CD4-positive, alpha-beta T cell (primary cell): ENCODE measurements around the gene MYO1D. TPM values are rescaled to one million over a fixed set of nuclear protein-coding genes. Genes with fewer than 3 reads are reported as not detected.

Experiments used
- ATAC-seq: fragments of 200-7000 bp; cut with Tn5 transposase; one replicate; pipeline ENCODE4 v1.10.0; 2022; ENCODE audit warnings: mild to moderate bottlenecking; ENCODE audit not compliant: poor library complexity
- CTCF ChIA-PET: fragments of 350-600 bp; sonication (Branson Sonifier 250); formaldehyde crosslinking; loops from one replicate; lab custom pipeline; 2021; ENCODE audit warnings: antibody characterized with exemption, inconsistent platforms; lab: Charles Lee
- POLR2A ChIA-PET: fragments of 350-600 bp; sonication (Branson Sonifier 250); formaldehyde crosslinking; loops from one replicate; lab custom pipeline; 2021; ENCODE audit warnings: antibody characterized with exemption, inconsistent platforms; lab: Charles Lee
- DNase-seq, 14 experiments: peaks; one replicate each; pipeline ENCODE4 v3.0.0-alpha.2; 2013 to 2020; ENCODE audit warnings: mixed read lengths in 2 of 14
- H3K27ac ChIP-seq, 2 donors: one replicate each; pipeline versions ENCODE4 v1.5.1 to v1.7.0; 2013; ENCODE audit warnings: low read length in 2 of 2, low read depth in 1 of 2, mild to moderate bottlenecking in 1 of 2
- H3K27me3 ChIP-seq, 2 experiments: 1 replicate in 1 of 2; 2 replicates in 1 of 2; pipeline versions ENCODE4 v1.6.1 to v1.7.0; 2013; ENCODE audit warnings: low read length in 2 of 2, control low read depth in 1 of 2, mild to moderate bottlenecking in 1 of 2, moderate library complexity in 1 of 2; ENCODE audit not compliant: insufficient read depth in 2 of 2, control insufficient read depth in 1 of 2
- H3K36me3 ChIP-seq: one replicate; pipeline ENCODE4 v1.6.1; 2013; ENCODE audit warnings: low read length, control low read depth; ENCODE audit not compliant: insufficient read depth
- H3K4me1 ChIP-seq: one replicate; pipeline ENCODE4 v1.6.1; 2013; ENCODE audit warnings: low read length, control low read depth; ENCODE audit not compliant: insufficient read depth
- H3K4me3 ChIP-seq: one replicate; pipeline ENCODE4 v1.5.1; 2013; ENCODE audit warnings: mild to moderate bottlenecking, low read length, moderate library complexity
- H3K9me3 ChIP-seq, 2 experiments: 1 replicate in 1 of 2; 2 replicates in 1 of 2; pipeline versions ENCODE4 v1.6.1 to v1.7.0; 2013; ENCODE audit warnings: low read length in 2 of 2, mild to moderate bottlenecking in 2 of 2, control low read depth in 1 of 2, moderate library complexity in 1 of 2; ENCODE audit not compliant: control insufficient read depth in 1 of 2, insufficient read depth in 1 of 2
- H3K27ac Mint-ChIP-seq: one replicate; pipeline ENCODE4 v1.8.0; 2020; ENCODE audit warnings: mixed read lengths
- H3K27me3 Mint-ChIP-seq: one replicate; pipeline ENCODE4 v1.8.0; 2021; ENCODE audit warnings: mixed read lengths
- H3K36me3 Mint-ChIP-seq: one replicate; pipeline ENCODE4 v1.8.0; 2021; ENCODE audit warnings: low read depth, mixed read lengths
- H3K4me1 Mint-ChIP-seq: one replicate; pipeline ENCODE4 v1.8.0; 2021; ENCODE audit warnings: low read depth, mixed read lengths
- H3K4me3 Mint-ChIP-seq: one replicate; pipeline ENCODE4 v1.8.0; 2020; ENCODE audit warnings: mild to moderate bottlenecking, mixed read lengths
- H3K9me3 Mint-ChIP-seq: one replicate; pipeline ENCODE4 v1.8.0; 2020; ENCODE audit warnings: mixed read lengths
- intact Hi-C, 2 experiments: fragments of 100-400 bp; cut with DNase I in 1 of 2; cut with micrococcal nuclease in 1 of 2; formaldehyde crosslinking; loops; one replicate each; pipeline versions ENCODE4 v1.15.1 to v1.9.0; 2023 to 2025; cut with DNase I, micrococcal nuclease
- total RNA-seq, 174 experiments: library from RNA in 2 of 174; stranded (reverse) in 2 of 174; gene quantifications; one replicate each; pipeline ENCODE4 v1.2.3 and lab custom pipeline; 2021 to 2026
- TF ChIP-seq, protein P1 (sequence below): fragments of 200-600 bp; IDR thresholded peaks from one replicate; pipeline ENCODE4 v1.8.0; 2022; ENCODE audit warnings: antibody characterized with exemption, mild to moderate bottlenecking

The MYO1D gene
- total RNA-seq, 2 experiments from 2014 or later, result 5.8 to 6.4 TPM

DNA sequence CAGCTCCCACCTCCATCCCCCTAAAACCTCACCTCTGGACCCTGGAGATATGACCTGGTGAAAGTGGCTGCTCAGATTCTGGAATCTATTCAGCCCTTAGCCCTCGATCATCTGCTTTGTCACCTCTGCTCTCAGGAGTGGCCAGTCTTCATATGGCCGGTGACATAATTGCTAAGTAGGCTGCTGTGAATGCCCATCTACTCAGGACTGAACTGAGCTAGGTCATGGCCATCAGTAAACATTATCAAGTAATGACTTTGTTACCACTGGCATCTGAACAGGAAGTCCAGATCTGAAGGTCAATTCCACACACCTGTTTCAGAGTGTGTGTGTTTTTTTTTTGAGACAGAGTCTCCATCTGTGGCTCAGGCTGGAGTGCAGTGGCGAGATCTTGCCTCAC is 311.5 kb downstream of the MYO1D start:
- ATAC-seq (no peak), DNase-seq (no peak)
- Mint-ChIP-seq H3K4me3 (no peak overlapping the region), H3K27me3 (no peaks in the 10 kb centered on the region), H3K4me1 (peaks cover 7% of the 10 kb centered on the region), H3K36me3 (no peaks in the 10 kb centered on the region), H3K9me3 (no peaks in the 10 kb centered on the region), H3K27ac (no peak overlapping the region)
- Histone ChIP-seq H3K4me1 (no peaks in the 10 kb centered on the region), H3K36me3 (no peaks in the 10 kb centered on the region), H3K4me3 (no peak overlapping the region), H3K27ac (no peak overlapping the region), H3K27me3 (no peaks in the 10 kb centered on the region), H3K9me3 (no peaks in the 10 kb centered on the region)
- CTCF ChIA-PET, result no interaction called here
- intact Hi-C loops, result no loop called here
- POLR2A ChIA-PET, result no interaction called here
- TF ChIP-seq, protein P1, sequence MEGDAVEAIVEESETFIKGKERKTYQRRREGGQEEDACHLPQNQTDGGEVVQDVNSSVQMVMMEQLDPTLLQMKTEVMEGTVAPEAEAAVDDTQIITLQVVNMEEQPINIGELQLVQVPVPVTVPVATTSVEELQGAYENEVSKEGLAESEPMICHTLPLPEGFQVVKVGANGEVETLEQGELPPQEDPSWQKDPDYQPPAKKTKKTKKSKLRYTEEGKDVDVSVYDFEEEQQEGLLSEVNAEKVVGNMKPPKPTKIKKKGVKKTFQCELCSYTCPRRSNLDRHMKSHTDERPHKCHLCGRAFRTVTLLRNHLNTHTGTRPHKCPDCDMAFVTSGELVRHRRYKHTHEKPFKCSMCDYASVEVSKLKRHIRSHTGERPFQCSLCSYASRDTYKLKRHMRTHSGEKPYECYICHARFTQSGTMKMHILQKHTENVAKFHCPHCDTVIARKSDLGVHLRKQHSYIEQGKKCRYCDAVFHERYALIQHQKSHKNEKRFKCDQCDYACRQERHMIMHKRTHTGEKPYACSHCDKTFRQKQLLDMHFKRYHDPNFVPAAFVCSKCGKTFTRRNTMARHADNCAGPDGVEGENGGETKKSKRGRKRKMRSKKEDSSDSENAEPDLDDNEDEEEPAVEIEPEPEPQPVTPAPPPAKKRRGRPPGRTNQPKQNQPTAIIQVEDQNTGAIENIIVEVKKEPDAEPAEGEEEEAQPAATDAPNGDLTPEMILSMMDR, result no peak

DNA sequence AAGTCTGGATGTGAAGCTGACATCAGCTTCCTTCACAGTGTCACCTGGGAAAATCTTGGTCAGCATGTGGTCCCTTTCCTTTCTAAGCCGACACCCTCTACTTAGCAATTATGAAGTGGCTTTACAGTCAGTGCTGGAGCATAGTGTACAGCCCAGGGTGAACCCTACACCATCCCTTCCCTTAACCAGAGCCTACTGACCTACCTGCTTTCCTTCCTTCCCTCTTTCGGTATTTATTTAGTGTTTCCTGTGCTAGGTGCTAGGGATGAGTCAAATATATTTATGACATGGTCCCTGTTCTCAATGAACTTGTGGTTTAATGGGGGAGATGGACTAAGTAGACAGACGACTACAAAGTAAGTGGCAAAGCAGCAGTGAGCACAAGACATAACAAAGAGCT is 312.6 kb downstream of the MYO1D start:
- Histone ChIP-seq H3K36me3 (no peaks in the 10 kb centered on the region), H3K27ac (no peak overlapping the region), H3K9me3 (no peaks in the 10 kb centered on the region), H3K27me3 (no peaks in the 10 kb centered on the region), H3K4me1 (no peaks in the 10 kb centered on the region), H3K4me3 (no peak overlapping the region)
- Mint-ChIP-seq H3K27ac (no peak overlapping the region), H3K27me3 (no peaks in the 10 kb centered on the region), H3K36me3 (no peaks in the 10 kb centered on the region), H3K4me3 (no peak overlapping the region), H3K4me1 (peaks cover 2% of the 10 kb centered on the region), H3K9me3 (no peaks in the 10 kb centered on the region)
- ChIA-PET CTCF (no interaction called here), POLR2A (no interaction called here)
- TF ChIP-seq, protein P1, result no peak
- DNase-seq (no peak), ATAC-seq (no peak)
- intact Hi-C loops, result loop anchor here in 1 of 2 experiments (5.0 kb wide), 1 partner anchor 37 kb away; no protein-coding TSS in a partner anchor

DNA sequence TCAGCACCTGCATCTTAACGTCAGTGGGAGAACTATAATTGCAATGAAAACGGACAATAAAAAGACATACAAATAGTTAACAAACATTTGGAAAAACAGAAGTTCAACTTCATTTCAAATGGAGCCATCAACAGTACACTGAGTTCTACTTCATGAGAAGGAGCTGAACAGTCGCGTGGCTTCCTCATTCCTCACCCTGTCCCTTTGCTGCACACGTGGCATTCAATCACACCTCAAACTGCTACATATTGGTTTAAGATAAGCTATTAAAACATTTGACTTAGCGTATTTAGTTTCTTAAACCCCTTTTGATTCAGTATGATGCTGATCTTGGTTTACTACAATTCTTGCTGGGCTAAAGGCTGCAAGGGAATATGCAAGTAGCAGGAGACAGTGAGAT is 313.3 kb downstream of the MYO1D start:
- DNase-seq, result no peak
- Mint-ChIP-seq H3K36me3 (no peaks in the 10 kb centered on the region), H3K9me3 (no peaks in the 10 kb centered on the region), H3K4me3 (no peak overlapping the region), H3K27me3 (no peaks in the 10 kb centered on the region), H3K4me1 (peaks cover 9% of the 10 kb centered on the region), H3K27ac (no peak overlapping the region)
- H3K36me3 ChIP-seq, result no peaks in the 10 kb centered on the region
- ChIA-PET POLR2A (no interaction called here), CTCF (no interaction called here)
- intact Hi-C loops, result loop anchor here in 1 of 2 experiments (5.0 kb wide), 1 partner anchor 36 kb away; no protein-coding TSS in a partner anchor
- TF ChIP-seq, protein P1, result no peak
- H3K27ac ChIP-seq, result no peak overlapping the region
- no peak overlapping the region for H3K4me3 ChIP-seq
- H3K4me1 ChIP-seq, result peaks cover 2% of the 10 kb centered on the region
- H3K27me3 ChIP-seq, result no peaks in the 10 kb centered on the region
- H3K9me3 ChIP-seq, result no peaks in the 10 kb centered on the region
- ATAC-seq, result no peak
